AG09309 (cell line): ENCODE data around the gene KRT16.
A peak's percentile ranks its signal among the peaks of the same experiment; 100 is the strongest.
"Not testable (repeated sequence)": the region's sequence is repeated elsewhere in the genome, so short reads cannot be mapped to it uniquely, and the experiment has no call there.

ENCODE experiments used
- DNase-seq: peaks from one replicate; pipeline ENCODE4 v3.0.0-alpha.2; 2010; ENCODE audit warnings: low read depth
- H3K4me3 ChIP-seq: 2 replicates; pipeline ENCODE4 v1.5.1; 2011; ENCODE audit warnings: mild to moderate bottlenecking, low read depth, low read length, moderate library complexity; ENCODE audit not compliant: control insufficient read depth
- CTCF ChIP-seq: IDR thresholded peaks from 2 replicates; pipeline ENCODE4 v1.5.1; 2011; ENCODE audit warnings: mild to moderate bottlenecking, low read depth, low read length, inconsistent platforms; ENCODE audit not compliant: insufficient read depth, control insufficient read depth; ENCODE audit errors: missing control alignments

KRT16 gene

GRCh38 chr17:41581366-41582060, 31.1 kb downstream of the KRT16 start:
- no peak for TF ChIP-seq CTCF
- no peak overlapping the region for H3K4me3 ChIP-seq
- no peak for DNase-seq

GRCh38 chr17:41580687-41581365, 31.7 kb downstream of the KRT16 start:
- no peak overlapping the region for H3K4me3 ChIP-seq
- DNase-seq = no peak
- TF ChIP-seq CTCF = no peak

GRCh38 chr17:41580244-41580575, 32.4 kb downstream of the KRT16 start:
- TF ChIP-seq CTCF = no peak
- H3K4me3 ChIP-seq = no peak overlapping the region
- no peak for DNase-seq

- H3K4me3 ChIP-seq = no peak overlapping the region
- peak; percentile 83 for TF ChIP-seq CTCF
- DNase-seq = peak; percentile 33
Observed at GRCh38 chr17:41579484-41580243, 32.9 kb downstream of the KRT16 start.

- DNase-seq = no peak
- TF ChIP-seq CTCF = no peak
- H3K4me3 ChIP-seq = no peak overlapping the region
Observed at GRCh38 chr17:41578971-41579370, 33.6 kb downstream of the KRT16 start.

- no peak for TF ChIP-seq CTCF
- DNase-seq = no peak
- no peak overlapping the region for H3K4me3 ChIP-seq
Observed at GRCh38 chr17:41578538-41578937, 34.0 kb downstream of the KRT16 start.

- H3K4me3 ChIP-seq, DNase-seq: not testable (repeated sequence)
Observed at GRCh38 chr17:41576740-41577139, 35.8 kb downstream of the KRT16 start.
